ENCODE measurements around the gene ZFYVE1. TPM values are rescaled to one million over a fixed set of nuclear protein-coding genes. Genes with fewer than 3 reads are reported as not detected.
A peak's percentile ranks its signal among the peaks of the same experiment; 100 is the strongest.

Gene ZFYVE1
- total RNA-seq, 2 experiments from 2014 or later = 9.9 TPM

- POLR2A ChIA-PET = no interaction called here
- Mint-ChIP-seq H3K27me3 (no peaks in the 10 kb centered on the region), H3K27ac (no peak overlapping the region), H3K4me3 (no peak overlapping the region), H3K9me3 (no peaks in the 10 kb centered on the region), H3K36me3 (peaks cover 19% of the 10 kb centered on the region), H3K4me1 (ENCODE audit: low read depth) (no peaks in the 10 kb centered on the region)
- DNase-seq = no peak
- intact Hi-C loops (cut with micrococcal nuclease) = no loop called here
- CTCF ChIA-PET = interaction anchor here (1.7 kb wide), 1 partner anchor 438 kb away, joined by 9 read pairs; no protein-coding TSS in a partner anchor
Measured at GRCh38 chr14:72952171-72952570, 74.7 kb downstream of the ZFYVE1 start.

- peaks cover 12% of the 10 kb centered on the region for H3K36me3 Mint-ChIP-seq
- DNase-seq = peak; percentile 75
- H3K4me1 Mint-ChIP-seq (ENCODE audit: low read depth) = no peaks in the 10 kb centered on the region
- ChIA-PET CTCF (interaction anchor here (0.6 to 4.3 kb wide), 40 partner anchors 9 to 941 kb away, joined by 3 to 65 read pairs (median 4); partner anchors contain the start of genes DCAF4, DPF3, RBM25 and ZFYVE1), POLR2A (interaction anchor here (1.0 kb wide), 2 partner anchors 24 to 432 kb away, joined by 3 to 4 read pairs; no protein-coding TSS in a partner anchor)
- no peaks in the 10 kb centered on the region for H3K27me3 Mint-ChIP-seq
- H3K4me3 Mint-ChIP-seq = no peak overlapping the region
- intact Hi-C loops (cut with micrococcal nuclease) = loop anchor here (1.0 kb wide), 1 partner anchor 431 kb away; no protein-coding TSS in a partner anchor
- no peak overlapping the region for H3K27ac Mint-ChIP-seq
- H3K9me3 Mint-ChIP-seq = no peaks in the 10 kb centered on the region
Measured at GRCh38 chr14:72948481-72949138, 78.3 kb downstream of the ZFYVE1 start.

GRCh38 chr14:72947366-72948160 lies 79.3 kb downstream of the ZFYVE1 start:
- Mint-ChIP-seq H3K36me3 (peaks cover 18% of the 10 kb centered on the region), H3K27ac (no peak overlapping the region), H3K27me3 (no peaks in the 10 kb centered on the region), H3K4me1 (ENCODE audit: low read depth) (no peaks in the 10 kb centered on the region), H3K9me3 (no peaks in the 10 kb centered on the region), H3K4me3 (no peak overlapping the region)
- intact Hi-C loops (cut with micrococcal nuclease) = loop anchor here (1.0 kb wide), 1 partner anchor 430 kb away; no protein-coding TSS in a partner anchor
- POLR2A ChIA-PET = no interaction called here
- peak; percentile 15 for DNase-seq
- CTCF ChIA-PET = interaction anchor here (0.6 to 4.3 kb wide), 21 partner anchors 8 to 502 kb away, joined by 3 to 65 read pairs (median 5); partner anchors contain the start of gene DCAF4

GRCh38 chr14:72946491-72946890 lies 80.4 kb downstream of the ZFYVE1 start:
- Mint-ChIP-seq H3K36me3 (peaks cover 21% of the 10 kb centered on the region), H3K4me3 (no peak overlapping the region), H3K27ac (no peak overlapping the region), H3K4me1 (ENCODE audit: low read depth) (no peaks in the 10 kb centered on the region), H3K27me3 (no peaks in the 10 kb centered on the region), H3K9me3 (no peaks in the 10 kb centered on the region)
- POLR2A ChIA-PET = no interaction called here
- DNase-seq = no peak
- intact Hi-C loops (cut with micrococcal nuclease) = no loop called here
- CTCF ChIA-PET = interaction anchor here (4.3 kb wide), 1 partner anchor 430 kb away, joined by 41 read pairs; no protein-coding TSS in a partner anchor

- no peaks in the 10 kb centered on the region for H3K4me1 Mint-ChIP-seq (ENCODE audit: low read depth)
- no peaks in the 10 kb centered on the region for H3K27me3 Mint-ChIP-seq
- peaks cover 21% of the 10 kb centered on the region for H3K36me3 Mint-ChIP-seq
- H3K4me3 Mint-ChIP-seq = no peak overlapping the region
- H3K9me3 Mint-ChIP-seq = no peaks in the 10 kb centered on the region
- POLR2A ChIA-PET = no interaction called here
- intact Hi-C loops (cut with micrococcal nuclease) = no loop called here
- CTCF ChIA-PET = interaction anchor here (4.3 kb wide), 1 partner anchor 429 kb away, joined by 41 read pairs; no protein-coding TSS in a partner anchor
- DNase-seq = no peak
- H3K27ac Mint-ChIP-seq = no peak overlapping the region
Measured at GRCh38 chr14:72945356-72946027, 81.4 kb downstream of the ZFYVE1 start.

- Mint-ChIP-seq H3K36me3 (peaks cover 23% of the 10 kb centered on the region), H3K4me1 (ENCODE audit: low read depth) (no peaks in the 10 kb centered on the region), H3K9me3 (no peaks in the 10 kb centered on the region), H3K27me3 (no peaks in the 10 kb centered on the region), H3K27ac (no peak overlapping the region), H3K4me3 (no peak overlapping the region)
- ChIA-PET POLR2A (no interaction called here), CTCF (no interaction called here)
- intact Hi-C loops (cut with micrococcal nuclease) = no loop called here
- DNase-seq = no peak
Measured at GRCh38 chr14:72943876-72944430, 83.0 kb downstream of the ZFYVE1 start.

- intact Hi-C loops (cut with micrococcal nuclease) = no loop called here
- no peaks in the 10 kb centered on the region for H3K9me3 Mint-ChIP-seq
- no peak overlapping the region for H3K4me3 Mint-ChIP-seq
- H3K4me1 Mint-ChIP-seq (ENCODE audit: low read depth) = no peaks in the 10 kb centered on the region
- H3K27ac Mint-ChIP-seq = no peak overlapping the region
- H3K36me3 Mint-ChIP-seq = peaks cover 26% of the 10 kb centered on the region
- CTCF ChIA-PET = no interaction called here
- no peak for DNase-seq
- no peaks in the 10 kb centered on the region for H3K27me3 Mint-ChIP-seq
- POLR2A ChIA-PET = no interaction called here
Measured at GRCh38 chr14:72942934-72943333, 84.0 kb downstream of the ZFYVE1 start.

GRCh38 chr14:72941286-72941985 lies 85.5 kb downstream of the ZFYVE1 start:
- ChIA-PET CTCF (interaction anchor here (1.0 kb wide), 1 partner anchor 37 kb away, joined by 3 read pairs; no protein-coding TSS in a partner anchor), POLR2A (no interaction called here)
- Mint-ChIP-seq H3K27ac (no peak overlapping the region), H3K9me3 (no peaks in the 10 kb centered on the region), H3K4me1 (ENCODE audit: low read depth) (peaks cover 11% of the 10 kb centered on the region), H3K36me3 (peaks cover 34% of the 10 kb centered on the region), H3K27me3 (no peaks in the 10 kb centered on the region), H3K4me3 (no peak overlapping the region)
- intact Hi-C loops (cut with micrococcal nuclease) = no loop called here
- DNase-seq = no peak

GRCh38 chr14:72939630-72940029 lies 87.3 kb downstream of the ZFYVE1 start:
- ChIA-PET POLR2A (no interaction called here), CTCF (interaction anchor here (2.4 kb wide), 1 partner anchor 9 kb away, joined by 20 read pairs; no protein-coding TSS in a partner anchor)
- intact Hi-C loops (cut with micrococcal nuclease) = no loop called here
- peaks cover 12% of the 10 kb centered on the region for H3K4me1 Mint-ChIP-seq (ENCODE audit: low read depth)
- no peak overlapping the region for H3K4me3 Mint-ChIP-seq
- no peak overlapping the region for H3K27ac Mint-ChIP-seq
- peaks cover 34% of the 10 kb centered on the region for H3K36me3 Mint-ChIP-seq
- H3K27me3 Mint-ChIP-seq = no peaks in the 10 kb centered on the region
- H3K9me3 Mint-ChIP-seq = no peaks in the 10 kb centered on the region
- DNase-seq = no peak

GRCh38 chr14:72932893-72933292 lies 94.0 kb downstream of the ZFYVE1 start:
- no peak for DNase-seq
- H3K27ac Mint-ChIP-seq = no peak overlapping the region
- H3K27me3 Mint-ChIP-seq = no peaks in the 10 kb centered on the region
- no peak overlapping the region for H3K4me3 Mint-ChIP-seq
- POLR2A ChIA-PET = interaction anchor here (0.6 kb wide), 1 partner anchor 94 kb away, joined by 3 read pairs; the partner anchor contains the start of gene ZFYVE1
- peaks cover 27% of the 10 kb centered on the region for H3K4me1 Mint-ChIP-seq (ENCODE audit: low read depth)
- intact Hi-C loops (cut with micrococcal nuclease) = no loop called here
- H3K9me3 Mint-ChIP-seq = no peaks in the 10 kb centered on the region
- CTCF ChIA-PET = no interaction called here
- H3K36me3 Mint-ChIP-seq = peaks cover 10% of the 10 kb centered on the region

GRCh38 chr14:72929316-72930080 lies 97.4 kb downstream of the ZFYVE1 start:
- H3K27me3 Mint-ChIP-seq = peaks cover 2% of the 10 kb centered on the region
- no peaks in the 10 kb centered on the region for H3K9me3 Mint-ChIP-seq
- no peak for DNase-seq
- H3K27ac Mint-ChIP-seq = no peak overlapping the region
- ChIA-PET POLR2A (no interaction called here), CTCF (interaction anchor here (1.9 kb wide), 1 partner anchor 19 kb away, joined by 5 read pairs; no protein-coding TSS in a partner anchor)
- H3K36me3 Mint-ChIP-seq = peaks cover 2% of the 10 kb centered on the region
- H3K4me3 Mint-ChIP-seq = no peak overlapping the region
- peaks cover 23% of the 10 kb centered on the region for H3K4me1 Mint-ChIP-seq (ENCODE audit: low read depth)
- intact Hi-C loops (cut with micrococcal nuclease) = no loop called here

Measured in activated CD4-positive, alpha-beta memory T cell treated with anti-CD3 and anti-CD28 coated beads for 36 hours (primary cell).